CD4-positive, CD25-positive, alpha-beta regulatory T cell (primary cell): ENCODE measurements around the gene EHD4. TPM values are rescaled to one million over a fixed set of nuclear protein-coding genes. Genes with fewer than 3 reads are reported as not detected.

Experiments used
- ATAC-seq, 2 donors: fragments of 150-1000 bp; cut with Tn5 transposase; one replicate each; pipeline ENCODE4 v1.10.0; 2021; ENCODE audit warnings: low read depth in 2 of 2, moderate number of reproducible peaks in 2 of 2, moderate library complexity in 1 of 2
- DNase-seq, 3 donors: peaks; one replicate each; pipeline versions ENCODE4 v3.0.0 to v3.0.0-alpha.2; 2012 to 2022; ENCODE audit warnings: mixed read lengths in 1 of 3
- H3K27ac ChIP-seq: one replicate; pipeline ENCODE4 v1.7.0; 2013; ENCODE audit warnings: mild to moderate bottlenecking, low read length; ENCODE audit not compliant: insufficient read depth, poor library complexity, severe bottlenecking
- H3K27me3 ChIP-seq: one replicate; pipeline ENCODE4 v1.7.0; 2013; ENCODE audit warnings: low read length; ENCODE audit not compliant: control insufficient read depth, insufficient read depth
- H3K36me3 ChIP-seq: one replicate; pipeline ENCODE4 v1.7.0; 2013; ENCODE audit warnings: mild to moderate bottlenecking, low read length, moderate library complexity; ENCODE audit not compliant: control insufficient read depth, insufficient read depth
- H3K4me1 ChIP-seq: 2 replicates; pipeline ENCODE4 v1.7.0; 2013; ENCODE audit warnings: mild to moderate bottlenecking, low read length; ENCODE audit not compliant: insufficient read depth, control insufficient read depth, poor library complexity, severe bottlenecking
- H3K4me3 ChIP-seq: one replicate; pipeline ENCODE4 v1.7.0; 2013; ENCODE audit warnings: low read depth, mild to moderate bottlenecking, low read length, moderate library complexity
- H3K9me3 ChIP-seq, 2 experiments: 1 replicate in 1 of 2; 2 replicates in 1 of 2; pipeline ENCODE4 v1.7.0; 2013; ENCODE audit warnings: low read length in 2 of 2, mild to moderate bottlenecking in 1 of 2, moderate library complexity in 1 of 2; ENCODE audit not compliant: control insufficient read depth in 2 of 2
- H3K27ac Mint-ChIP-seq, 3 donors: one replicate each; pipeline ENCODE4 v1.8.0; 2020 to 2022; ENCODE audit warnings: mild to moderate bottlenecking in 3 of 3, mixed read lengths in 3 of 3, moderate library complexity in 2 of 3
- H3K27me3 Mint-ChIP-seq: one replicate; pipeline ENCODE4 v1.8.0; 2022; ENCODE audit warnings: mild to moderate bottlenecking, mixed read lengths
- H3K36me3 Mint-ChIP-seq: one replicate; pipeline ENCODE4 v1.8.0; 2020; ENCODE audit warnings: mixed read lengths
- H3K4me1 Mint-ChIP-seq, 4 donors: one replicate each; pipeline ENCODE4 v1.8.0; 2020 to 2022; ENCODE audit warnings: mixed read lengths in 4 of 4, mild to moderate bottlenecking in 1 of 4
- H3K4me3 Mint-ChIP-seq, 4 donors: one replicate each; pipeline ENCODE4 v1.8.0; 2020 to 2022; ENCODE audit warnings: mild to moderate bottlenecking in 4 of 4, mixed read lengths in 4 of 4, moderate library complexity in 3 of 4
- H3K9me3 Mint-ChIP-seq, 7 donors: one replicate each; pipeline ENCODE4 v1.8.0; 2020 to 2022; ENCODE audit warnings: mixed read lengths in 7 of 7, mild to moderate bottlenecking in 3 of 7, moderate library complexity in 2 of 7
- polyA plus RNA-seq, 4 donors: library from polyadenylated mRNA; unstranded; fragments of 300-500 nt; fragmentation: Illumina TruSeq; gene quantifications; one replicate each; pipeline ENCODE4 v1.2.3, GENCODE V29; 2021
- total RNA-seq: library from RNA; stranded (reverse); gene quantifications from one replicate; pipeline ENCODE4 v1.2.3, GENCODE V29; 2022

EHD4 gene
- total and polyA plus RNA-seq, 5 donors from 2014 or later, result 9.3 to 57.8 (median 13.8) TPM

DNA sequence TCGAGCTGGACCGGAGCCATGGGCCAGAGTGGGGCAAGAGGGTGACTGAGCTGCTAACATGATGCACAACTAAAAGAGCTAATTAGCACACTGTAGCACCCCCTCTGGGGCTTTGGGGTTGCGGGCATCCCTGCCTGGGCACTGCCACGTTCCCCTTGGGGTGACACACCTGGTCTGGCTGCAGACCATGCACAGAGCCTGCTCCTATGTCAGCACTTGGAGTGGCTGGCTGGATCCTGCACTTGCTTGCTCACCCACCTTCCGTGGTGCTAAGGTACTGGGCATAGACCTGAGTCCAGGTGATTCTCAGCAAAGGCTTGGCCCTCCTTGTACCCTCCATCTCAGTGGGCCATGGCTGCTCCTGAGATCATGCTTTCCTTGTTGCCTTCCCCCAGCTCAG lies 65.7 kb downstream of the EHD4 start:
- ATAC-seq (no peak), DNase-seq (no peak)
- Mint-ChIP-seq H3K4me3 (no peak overlapping the region), H3K27ac (peak overlapping the region in 1 of 3 donors; percentile 67), H3K27me3 (no peaks in the 10 kb centered on the region), H3K36me3 (peaks cover 32% of the 10 kb centered on the region), H3K9me3 (no peaks in the 10 kb centered on the region), H3K4me1 (peaks cover 0 to 10% (median 7%) of the 10 kb centered on the region in 4 donors)
- H3K4me1 ChIP-seq, result no peaks in the 10 kb centered on the region
- no peak overlapping the region for H3K4me3 ChIP-seq
- no peak overlapping the region for H3K27ac ChIP-seq
- no peaks in the 10 kb centered on the region for H3K27me3 ChIP-seq
- H3K9me3 ChIP-seq, result peaks cover 0 to 3% of the 10 kb centered on the region in 2 experiments
- H3K36me3 ChIP-seq, result peaks cover 36% of the 10 kb centered on the region

GRCh38 chr15:41905036-41905793 lies 67.1 kb downstream of the EHD4 start:
- no peak overlapping the region for H3K4me3 ChIP-seq
- no peaks in the 10 kb centered on the region for H3K27me3 ChIP-seq
- no peaks in the 10 kb centered on the region for H3K9me3 Mint-ChIP-seq
- no peak overlapping the region for H3K27ac ChIP-seq
- DNase-seq (no peak), ATAC-seq (peak in 1 of 2 donors; percentile 5)
- no peak overlapping the region for H3K4me3 Mint-ChIP-seq
- H3K9me3 ChIP-seq, result peaks cover 0 to 3% of the 10 kb centered on the region in 2 experiments
- no peaks in the 10 kb centered on the region for H3K27me3 Mint-ChIP-seq
- H3K27ac Mint-ChIP-seq, result peak overlapping the region; percentile 26 to 89 (median 77)
- peaks cover 38% of the 10 kb centered on the region for H3K36me3 ChIP-seq
- peaks cover 39% of the 10 kb centered on the region for H3K36me3 Mint-ChIP-seq
- H3K4me1 ChIP-seq, result no peaks in the 10 kb centered on the region
- H3K4me1 Mint-ChIP-seq, result peaks cover 0 to 10% (median 7%) of the 10 kb centered on the region in 4 donors

DNA sequence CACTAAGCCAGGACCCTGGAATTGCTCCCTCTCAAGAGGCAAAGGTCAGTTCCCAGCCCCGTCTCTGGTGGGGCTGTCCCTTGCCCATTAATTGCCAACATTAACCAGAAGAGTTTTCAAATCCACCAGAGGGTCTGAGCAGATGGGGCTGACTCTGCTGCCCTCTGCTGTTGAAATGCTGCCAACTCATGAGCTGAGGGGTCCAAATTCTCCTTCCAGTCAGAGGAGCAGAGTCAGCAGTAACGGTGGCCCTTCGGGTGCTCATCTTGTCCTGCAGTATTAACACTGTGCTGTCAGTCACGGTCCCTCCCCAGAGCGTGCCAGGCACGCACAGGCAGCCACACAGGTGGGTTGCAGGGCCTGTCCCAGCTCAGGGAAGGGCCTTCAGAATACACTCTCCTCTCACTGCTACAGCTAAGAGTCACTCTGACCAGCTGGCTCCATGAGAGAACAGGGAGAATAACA lies 67.8 kb downstream of the EHD4 start:
- Mint-ChIP-seq H3K36me3 (peaks cover 36% of the 10 kb centered on the region), H3K27me3 (no peaks in the 10 kb centered on the region), H3K9me3 (no peaks in the 10 kb centered on the region), H3K4me1 (peaks cover 0 to 10% (median 5%) of the 10 kb centered on the region in 4 donors), H3K4me3 (no peak overlapping the region), H3K27ac (peak overlapping the region; percentile 26 to 89 (median 77))
- DNase-seq (peak; percentile 57 to 77 (median 73)), ATAC-seq (peak; percentile 77 to 78)
- peaks cover 37% of the 10 kb centered on the region for H3K36me3 ChIP-seq
- no peaks in the 10 kb centered on the region for H3K27me3 ChIP-seq
- peaks cover 0 to 3% of the 10 kb centered on the region in 2 experiments for H3K9me3 ChIP-seq
- no peak overlapping the region for H3K27ac ChIP-seq
- H3K4me3 ChIP-seq, result no peak overlapping the region
- no peaks in the 10 kb centered on the region for H3K4me1 ChIP-seq

DNA sequence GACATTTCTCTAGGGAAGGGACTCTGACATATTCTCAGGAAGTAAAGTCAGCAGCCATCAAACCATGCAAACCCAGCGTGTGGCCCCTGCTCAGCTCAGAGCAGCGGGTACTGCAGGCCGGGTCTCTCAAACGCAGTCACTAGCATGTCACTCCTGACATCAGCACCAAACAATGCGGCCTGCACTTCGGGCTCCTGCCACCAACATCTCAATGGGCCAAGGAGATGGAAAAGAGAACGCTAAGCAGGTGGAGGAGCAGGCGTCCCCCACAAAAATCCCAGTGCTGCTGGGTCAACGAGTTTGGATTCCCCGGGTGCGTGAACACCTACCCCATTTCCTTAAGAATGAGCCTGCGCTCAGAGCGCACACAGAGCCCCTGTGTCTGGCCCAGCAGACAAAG lies 68.6 kb downstream of the EHD4 start:
- Mint-ChIP-seq H3K9me3 (no peaks in the 10 kb centered on the region), H3K27me3 (no peaks in the 10 kb centered on the region), H3K27ac (peak overlapping the region in 1 of 3 donors; percentile 77), H3K4me1 (peaks cover 0 to 13% (median 5%) of the 10 kb centered on the region in 4 donors), H3K36me3 (peaks cover 34% of the 10 kb centered on the region), H3K4me3 (no peak overlapping the region)
- Histone ChIP-seq H3K4me1 (no peaks in the 10 kb centered on the region), H3K9me3 (peaks cover 0 to 3% of the 10 kb centered on the region in 2 experiments), H3K36me3 (peaks cover 33% of the 10 kb centered on the region), H3K27ac (no peak overlapping the region), H3K4me3 (no peak overlapping the region), H3K27me3 (no peaks in the 10 kb centered on the region)
- DNase-seq (no peak), ATAC-seq (no peak)

DNA sequence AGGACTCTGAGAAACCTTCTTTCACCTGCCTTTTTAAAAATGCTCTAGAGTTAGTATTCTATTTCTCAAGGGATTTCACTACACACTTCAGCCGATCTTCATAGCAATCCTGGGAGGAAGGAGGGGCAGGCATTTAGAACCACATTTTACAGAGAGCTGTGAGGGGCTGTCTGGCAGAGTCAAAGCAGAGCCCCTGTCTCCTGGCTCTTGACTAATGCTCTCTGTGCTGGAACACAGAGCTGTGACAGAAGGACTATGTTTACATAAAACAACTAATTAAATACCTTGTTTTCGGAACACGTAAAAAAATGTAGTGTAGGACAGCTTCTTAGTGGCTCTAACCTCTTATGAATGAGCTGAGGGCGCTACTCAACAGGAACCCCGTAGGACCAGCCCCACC lies 70.9 kb downstream of the EHD4 start:
- peaks cover 0 to 21% (median 6%) of the 10 kb centered on the region in 4 donors for H3K4me1 Mint-ChIP-seq
- no peak for DNase-seq
- no peak overlapping the region for H3K4me3 Mint-ChIP-seq
- peak overlapping the region in 2 of 3 donors; percentile 55 to 77 for H3K27ac Mint-ChIP-seq
- no peak overlapping the region for H3K27ac ChIP-seq
- no peaks in the 10 kb centered on the region for H3K9me3 Mint-ChIP-seq
- no peaks in the 10 kb centered on the region for H3K27me3 Mint-ChIP-seq
- H3K36me3 ChIP-seq, result peaks cover 18% of the 10 kb centered on the region
- peaks cover 0 to 2% of the 10 kb centered on the region in 2 experiments for H3K9me3 ChIP-seq
- no peaks in the 10 kb centered on the region for H3K4me1 ChIP-seq
- no peak for ATAC-seq
- H3K36me3 Mint-ChIP-seq, result peaks cover 24% of the 10 kb centered on the region
- no peaks in the 10 kb centered on the region for H3K27me3 ChIP-seq
- no peak overlapping the region for H3K4me3 ChIP-seq

DNA sequence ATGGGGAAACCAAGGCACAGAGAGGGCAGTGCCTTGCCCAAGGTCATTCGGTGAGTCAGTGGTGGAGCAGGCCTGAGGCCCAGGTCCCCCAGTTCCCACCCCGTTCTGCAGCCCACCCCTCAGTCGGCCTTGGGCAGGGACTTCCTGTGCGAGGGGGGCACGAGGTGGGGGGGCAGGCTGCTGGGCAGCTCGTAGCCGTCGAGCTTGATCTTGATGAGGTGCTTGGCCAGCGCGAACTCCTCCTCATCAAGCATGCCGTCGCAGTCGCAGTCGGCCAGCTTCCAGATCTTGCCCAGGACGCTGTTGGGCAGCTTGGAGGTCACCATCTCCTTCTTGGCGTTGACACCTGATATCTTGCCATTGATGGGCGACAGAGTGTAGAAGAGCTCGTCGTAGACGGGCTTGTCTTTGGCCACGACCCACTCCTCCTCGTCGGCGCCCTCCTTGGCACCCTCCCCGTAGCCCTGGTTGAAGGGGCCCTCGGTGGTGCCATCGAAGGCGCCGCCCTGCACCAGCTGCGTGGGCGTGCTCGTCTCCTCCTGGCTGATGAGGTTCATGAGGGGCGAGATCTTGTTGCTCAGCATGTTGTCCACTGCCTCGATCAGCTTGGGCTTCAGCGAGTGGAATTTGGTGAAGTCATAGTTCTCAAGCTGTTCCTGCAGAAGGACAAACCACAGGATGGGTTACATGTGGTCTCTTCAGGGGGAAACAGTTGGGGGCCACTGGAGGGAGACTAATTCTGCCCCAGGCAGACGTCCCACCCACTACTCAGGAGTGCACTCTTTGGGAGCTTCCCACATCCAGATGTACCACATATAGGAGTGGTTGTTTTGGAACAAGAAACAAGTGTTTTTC lies 71.6 kb downstream of the EHD4 start:
- Mint-ChIP-seq H3K27me3 (no peaks in the 10 kb centered on the region), H3K36me3 (peaks cover 18% of the 10 kb centered on the region), H3K9me3 (no peaks in the 10 kb centered on the region), H3K4me3 (no peak overlapping the region), H3K27ac (peak overlapping the region in 2 of 3 donors; percentile 55 to 77), H3K4me1 (peaks cover 0 to 27% (median 9%) of the 10 kb centered on the region in 4 donors)
- ATAC-seq (no peak), DNase-seq (no peak)
- Histone ChIP-seq H3K27ac (no peak overlapping the region), H3K27me3 (no peaks in the 10 kb centered on the region), H3K4me1 (no peaks in the 10 kb centered on the region), H3K4me3 (no peak overlapping the region), H3K36me3 (peaks cover 11% of the 10 kb centered on the region), H3K9me3 (no peaks in the 10 kb centered on the region)

DNA sequence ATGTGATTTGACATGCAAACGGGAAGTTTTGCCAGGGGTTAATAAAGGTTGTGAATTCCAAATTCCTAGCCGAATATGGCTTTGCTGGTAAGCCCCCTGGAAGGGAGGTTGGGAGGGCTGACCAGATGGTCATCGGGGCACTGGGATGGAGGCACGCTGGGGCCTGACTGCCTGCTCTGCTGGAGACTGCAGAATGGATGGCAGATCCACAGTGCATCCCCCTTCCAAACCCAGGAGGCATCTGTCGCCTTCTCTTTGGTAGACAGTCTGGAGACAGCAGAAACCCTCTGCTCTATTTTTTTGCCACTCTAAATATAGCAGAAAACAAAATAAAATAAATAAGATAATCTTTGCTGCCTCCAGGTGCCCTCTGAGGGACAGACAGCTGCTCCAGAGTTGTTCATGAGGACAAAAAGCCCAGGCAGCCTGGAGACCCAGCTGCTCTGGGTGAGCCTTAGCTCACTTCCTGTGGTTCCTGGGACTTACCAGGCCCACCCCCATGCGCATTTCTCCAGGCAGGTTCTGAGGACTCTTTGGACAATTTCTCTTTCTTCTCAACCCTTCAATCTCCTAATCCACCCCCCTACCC lies 72.4 kb downstream of the EHD4 start:
- no peak for ATAC-seq
- Mint-ChIP-seq H3K27me3 (no peaks in the 10 kb centered on the region), H3K4me3 (no peak overlapping the region)

More for the DNA sequence above, 72.4 kb downstream of the EHD4 start:
- Histone ChIP-seq H3K9me3 (no peaks in the 10 kb centered on the region), H3K4me1 (peaks cover 7% of the 10 kb centered on the region), H3K4me3 (no peak overlapping the region), H3K27ac (no peak overlapping the region), H3K27me3 (no peaks in the 10 kb centered on the region), H3K36me3 (peaks cover 11% of the 10 kb centered on the region)
- no peak for DNase-seq
- Mint-ChIP-seq H3K36me3 (peaks cover 15% of the 10 kb centered on the region), H3K9me3 (no peaks in the 10 kb centered on the region), H3K27ac (peak overlapping the region in 2 of 3 donors; percentile 42 to 71), H3K4me1 (peaks cover 0 to 33% (median 14%) of the 10 kb centered on the region in 4 donors)
